GM12891 (cell line): ENCODE data around the gene TBC1D2B.
A peak's percentile ranks its signal among the peaks of the same experiment; 100 is the strongest.

Experiments used
- DNase-seq: peaks from one replicate; pipeline ENCODE4 v3.0.0; 2011; ENCODE audit warnings: low spot score; ENCODE audit not compliant: insufficient read length
- FAIRE-seq: peaks from 2 replicates; lab custom pipeline; 2011; peaks lifted over from hg19 to GRCh38; lab: Jason Lieb, UNC
- PAX5 ChIP-seq: IDR thresholded peaks from 2 replicates; pipeline ENCODE4 v1.6.1; 2011; ENCODE audit warnings: low read length, moderate library complexity, mild to moderate bottlenecking; ENCODE audit not compliant: insufficient read depth, severe bottlenecking
- POLR2A ChIP-seq: IDR thresholded peaks from 2 replicates; pipeline ENCODE4 v1.6.1; 2011; ENCODE audit warnings: low read depth, low read length, control low read depth
- POLR2AphosphoS5 ChIP-seq: IDR thresholded peaks from 2 replicates; pipeline ENCODE4 v1.6.1; 2011; ENCODE audit warnings: low read depth, low read length, control low read depth
- POU2F2 ChIP-seq: IDR thresholded peaks from 2 replicates; pipeline ENCODE4 v1.6.1; 2011; ENCODE audit warnings: low read depth, mild to moderate bottlenecking, control low read depth, low read length, moderate library complexity
- SPI1 ChIP-seq: IDR thresholded peaks from 2 replicates; pipeline ENCODE4 v1.6.1; 2011; ENCODE audit warnings: low read depth, low read length, control low read depth
- TAF1 ChIP-seq: IDR thresholded peaks from 2 replicates; pipeline ENCODE4 v1.6.1; 2011; ENCODE audit warnings: low read depth, low read length, control low read depth

Gene TBC1D2B

GRCh38 chr15:78023081-78023665 lies 54.3 kb downstream of the TBC1D2B start:
- no peak for FAIRE-seq
- TF ChIP-seq TAF1 (no peak), POU2F2 (no peak), PAX5 (no peak), POLR2A (no peak), SPI1 (no peak), POLR2AphosphoS5 (no peak)

GRCh38 chr15:78021761-78022160 lies 55.8 kb downstream of the TBC1D2B start:
- DNase-seq (no peak), FAIRE-seq (no peak)
- no peak for TF ChIP-seq POU2F2
- no peak for TF ChIP-seq POLR2AphosphoS5
- TF ChIP-seq PAX5, result no peak
- TF ChIP-seq POLR2A, result no peak
- no peak for TF ChIP-seq SPI1
- no peak for TF ChIP-seq TAF1

More at GRCh38 chr15:78023081-78023665, 54.3 kb downstream of the TBC1D2B start:
- no peak for DNase-seq

GRCh38 chr15:78020007-78020406 lies 57.5 kb downstream of the TBC1D2B start:
- no peak for DNase-seq
- no peak for FAIRE-seq
- no peak for TF ChIP-seq PAX5
- TF ChIP-seq TAF1, result no peak
- no peak for TF ChIP-seq POLR2A
- no peak for TF ChIP-seq POU2F2
- TF ChIP-seq POLR2AphosphoS5, result no peak
- no peak for TF ChIP-seq SPI1

- FAIRE-seq (peak; percentile 38), DNase-seq (no peak)
- TF ChIP-seq SPI1 (peak; percentile 70), POU2F2 (no peak)
Observed at GRCh38 chr15:78018946-78019644, 58.4 kb downstream of the TBC1D2B start.

- DNase-seq, result no peak
- FAIRE-seq, result no peak
- no peak for TF ChIP-seq PAX5
- no peak for TF ChIP-seq POLR2AphosphoS5
- no peak for TF ChIP-seq POU2F2
- TF ChIP-seq SPI1, result no peak
- no peak for TF ChIP-seq TAF1
- no peak for TF ChIP-seq POLR2A
Observed at GRCh38 chr15:78018445-78018844, 59.1 kb downstream of the TBC1D2B start.

- no peak for TF ChIP-seq PAX5
- TF ChIP-seq SPI1, result no peak
- TF ChIP-seq POU2F2, result no peak
- peak; percentile 26 for FAIRE-seq
- no peak for DNase-seq
Observed at GRCh38 chr15:78016860-78017259, 60.7 kb downstream of the TBC1D2B start.

- DNase-seq (no peak), FAIRE-seq (no peak)
Observed at GRCh38 chr15:78012643-78013077, 64.9 kb downstream of the TBC1D2B start.

GRCh38 chr15:78010067-78010466 lies 67.4 kb downstream of the TBC1D2B start:
- DNase-seq (no peak), FAIRE-seq (no peak)
- TF ChIP-seq POLR2AphosphoS5 (no peak), PAX5 (no peak), POLR2A (no peak), SPI1 (no peak), TAF1 (no peak), POU2F2 (no peak)

More at GRCh38 chr15:78012643-78013077, 64.9 kb downstream of the TBC1D2B start:
- TF ChIP-seq PAX5, result no peak
- no peak for TF ChIP-seq TAF1
- no peak for TF ChIP-seq POLR2AphosphoS5
- no peak for TF ChIP-seq SPI1
- TF ChIP-seq POU2F2, result no peak
- no peak for TF ChIP-seq POLR2A

GRCh38 chr15:78007964-78008886 lies 69.3 kb downstream of the TBC1D2B start:
- no peak for TF ChIP-seq SPI1
- TF ChIP-seq TAF1, result no peak
- no peak for TF ChIP-seq PAX5
- no peak for TF ChIP-seq POU2F2
- TF ChIP-seq POLR2A, result no peak
- TF ChIP-seq POLR2AphosphoS5, result no peak
- FAIRE-seq (no peak), DNase-seq (no peak)
